B cell (primary cell): ENCODE measurements around the gene JARID2. TPM values are rescaled to one million over a fixed set of nuclear protein-coding genes. Genes with fewer than 3 reads are reported as not detected.

Experiments used
- ATAC-seq: fragments of 200-7000 bp; cut with Tn5 transposase; one replicate; pipeline ENCODE4 v1.10.0; 2021; ENCODE audit warnings: low read depth, mild to moderate bottlenecking, moderate number of reproducible peaks, moderate library complexity
- CTCF ChIA-PET: fragments of 350-600 bp; sonication (Branson Sonifier 250); formaldehyde crosslinking; loops from one replicate; lab custom pipeline; 2021; ENCODE audit warnings: antibody characterized with exemption, inconsistent platforms; lab: Charles Lee
- POLR2A ChIA-PET: fragments of 350-600 bp; sonication (Branson Sonifier 250); formaldehyde crosslinking; loops from one replicate; lab custom pipeline; 2021; ENCODE audit warnings: antibody characterized with exemption; lab: Charles Lee
- DNase-seq: peaks from one replicate; pipeline ENCODE4 v3.0.0; 2013
- H2AFZ ChIP-seq: 2 replicates; pipeline ENCODE4 v1.6.1; 2012; ENCODE audit warnings: mild to moderate bottlenecking, low read depth, low read length; ENCODE audit not compliant: insufficient read depth, poor library complexity, severe bottlenecking
- H3K27ac ChIP-seq, 2 donors: 1 replicate in 1 of 2; 2 replicates in 1 of 2; pipeline ENCODE4 v1.5.1; 2012 to 2013; ENCODE audit warnings: low read length in 2 of 2, mild to moderate bottlenecking in 2 of 2, moderate library complexity in 1 of 2
- H3K27me3 ChIP-seq, 4 experiments: fragments of 200-600 bp in 1 of 4; sonication (generic) in 1 of 4; replicated peaks in 1 of 4; 1 replicate in 2 of 4; 2 replicates in 2 of 4; pipeline versions ENCODE4 v1.6.1 to v1.7.0; 2013 to 2016; ENCODE audit warnings: low read length in 3 of 4, mild to moderate bottlenecking in 2 of 4, mixed read lengths in 1 of 4, moderate library complexity in 1 of 4; ENCODE audit not compliant: insufficient read depth in 4 of 4, control insufficient read depth in 3 of 4; ENCODE audit errors: control extremely low read depth in 1 of 4
- H3K36me3 ChIP-seq, 2 experiments: replicated peaks in 1 of 2; 1 replicate in 1 of 2; 2 replicates in 1 of 2; pipeline versions ENCODE4 v1.6.1 to v1.7.1; 2013; ENCODE audit warnings: low read length in 1 of 2; ENCODE audit not compliant: insufficient read depth in 2 of 2, control insufficient read depth in 1 of 2; ENCODE audit errors: control extremely low read depth in 1 of 2, extremely low read depth in 1 of 2
- H3K4me1 ChIP-seq, 2 donors: fragments of 200-600 bp in 1 of 2; sonication (generic) in 1 of 2; 1 replicate in 1 of 2; 2 replicates in 1 of 2; pipeline versions ENCODE4 v1.5.1 to v1.6.1; 2013 to 2017; ENCODE audit warnings: low read length in 2 of 2; ENCODE audit not compliant: control insufficient read depth in 2 of 2, insufficient read depth in 2 of 2
- H3K4me2 ChIP-seq: replicated peaks from 2 replicates; pipeline ENCODE3; 2012; ENCODE audit warnings: mild to moderate bottlenecking, low read depth, low read length; ENCODE audit not compliant: poor library complexity, severe bottlenecking
- H3K4me3 ChIP-seq, 5 experiments: fragments of 200-600 bp in 1 of 5; sonication (generic) in 1 of 5; 1 replicate in 3 of 5; 2 replicates in 2 of 5; pipeline versions ENCODE4 v1.5.1 to v1.7.0; 2011 to 2016; ENCODE audit warnings: low read length in 4 of 5, mild to moderate bottlenecking in 4 of 5, low read depth in 2 of 5, control low read depth in 1 of 5, moderate library complexity in 1 of 5; ENCODE audit not compliant: insufficient read depth in 1 of 5; ENCODE audit errors: control extremely low read depth in 1 of 5, extremely low read depth in 1 of 5
- H3K79me2 ChIP-seq: fragments of 200-600 bp; sonication (generic); one replicate; pipeline ENCODE4 v1.6.0; 2016; ENCODE audit warnings: low read length; ENCODE audit not compliant: control insufficient read depth, insufficient read depth
- H3K9ac ChIP-seq: fragments of 200-600 bp; sonication (generic); 2 replicates; pipeline ENCODE4 v1.6.1; 2017; ENCODE audit warnings: mild to moderate bottlenecking, low read length, moderate library complexity
- H3K9me3 ChIP-seq, 3 donors: one replicate each; pipeline versions ENCODE4 v1.6.1 to v1.7.1; 2013; ENCODE audit warnings: low read length in 2 of 3; ENCODE audit not compliant: control insufficient read depth in 2 of 3, insufficient read depth in 1 of 3; ENCODE audit errors: control extremely low read depth in 1 of 3
- H4K20me1 ChIP-seq: 2 replicates; pipeline ENCODE4 v1.6.0; 2012; ENCODE audit warnings: mild to moderate bottlenecking, low read length; ENCODE audit not compliant: insufficient read depth, control insufficient read depth, poor library complexity, severe bottlenecking
- H3K27ac Mint-ChIP-seq: one replicate; pipeline ENCODE4 v1.8.0; 2021; ENCODE audit warnings: mixed read lengths
- H3K27me3 Mint-ChIP-seq: one replicate; pipeline ENCODE4 v1.8.0; 2021; ENCODE audit warnings: mixed read lengths
- H3K4me1 Mint-ChIP-seq: one replicate; pipeline ENCODE4 v1.8.0; 2021; ENCODE audit warnings: mixed read lengths
- H3K4me3 Mint-ChIP-seq: one replicate; pipeline ENCODE4 v1.8.0; 2021; ENCODE audit warnings: mixed read lengths
- H3K9me3 Mint-ChIP-seq: one replicate; pipeline ENCODE4 v1.8.0; 2022; ENCODE audit warnings: mixed read lengths; ENCODE audit not compliant: insufficient read depth
- EZH2 ChIP-seq: IDR thresholded peaks from 2 replicates; pipeline ENCODE4 v1.6.1; 2012; ENCODE audit warnings: borderline replicate concordance, low read depth, mild to moderate bottlenecking, moderate library complexity, low read length; ENCODE audit not compliant: insufficient read depth, poor library complexity, severe bottlenecking
- WGBS: methylation state at CpG from one replicate; pipeline ENCODE4 v1.1.5; 2013; ENCODE audit warnings: missing lambda C conversion rate; ENCODE audit not compliant: insufficient coverage; 5-methylcytosine and 5-hydroxymethylcytosine counted together
- intact Hi-C: fragments of 100-400 bp; cut with micrococcal nuclease; formaldehyde crosslinking; loops from one replicate; pipeline ENCODE4 v1.10.0; 2022
- polyA plus RNA-seq: library from polyadenylated mRNA; depleted of rRNA; stranded (reverse); fragments of >200 nt; gene quantifications from 2 replicates; pipeline ENCODE4 v1.2.3, GENCODE V29; 2012
- total RNA-seq, 2 donors: library from RNA; stranded (reverse); fragments of 120-200 nt in 1 of 2; gene quantifications; 1 replicate in 1 of 2; 2 replicates in 1 of 2; pipeline versions ENCODE4 v1.2.3 to v1.2.4, GENCODE V29; 2013 to 2022
- TF ChIP-seq, protein P1 (sequence below): fragments of 200-600 bp; IDR thresholded peaks from one replicate; pipeline ENCODE4 v1.8.0; 2022; ENCODE audit warnings: antibody characterized with exemption, mild to moderate bottlenecking

The JARID2 gene
- total and polyA plus RNA-seq, 2 donors (not counting 1 experiment from before 2014, with no cell fraction given), result 11.0 to 58.1 TPM

DNA sequence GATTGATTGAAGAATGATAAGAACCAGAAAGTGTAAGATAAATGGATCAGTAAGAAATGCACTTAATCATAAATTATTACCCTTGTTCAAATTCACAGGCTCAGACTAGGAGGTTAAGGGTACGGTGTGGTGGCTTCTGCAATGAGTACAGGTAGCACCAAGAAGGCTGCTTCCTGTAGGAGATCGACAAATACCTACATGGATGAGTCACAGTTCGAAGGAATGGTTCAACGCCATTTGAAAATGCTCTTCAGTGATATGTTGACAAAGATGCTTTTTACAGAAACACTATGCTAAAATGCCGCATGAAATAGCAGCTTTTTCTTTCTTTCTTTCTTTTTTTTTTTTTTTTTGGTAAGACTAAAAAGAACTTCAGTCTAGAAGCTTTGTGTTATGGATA, 300.7 kb downstream of the JARID2 start:
- Histone ChIP-seq H3K4me3 (no peak overlapping the region), H3K27me3 (no peaks in the 10 kb centered on the region), H3K79me2 (peaks cover 71% of the 10 kb centered on the region), H3K9ac (no peak overlapping the region), H4K20me1 (peaks cover 6% of the 10 kb centered on the region), H3K4me2 (no peak overlapping the region), H3K36me3 (no peaks in the 10 kb centered on the region), H2AFZ (no peak overlapping the region), H3K4me1 (peaks cover 21 to 26% of the 10 kb centered on the region in 2 donors), H3K27ac (no peak overlapping the region), H3K9me3 (peaks cover 0 to 14% (median 13%) of the 10 kb centered on the region in 3 donors)
- H3K4me3 Mint-ChIP-seq, result no peak overlapping the region
- WGBS, result no CpG with 5 or more reads among the region's 5 CpGs
- H3K27me3 Mint-ChIP-seq, result no peaks in the 10 kb centered on the region
- H3K27ac Mint-ChIP-seq, result no peak overlapping the region
- DNase-seq (no peak), ATAC-seq (no peak)
- ChIA-PET CTCF (interaction anchor here (0.7 kb wide), 1 partner anchor 1922 kb away, joined by 3 read pairs; no protein-coding TSS in a partner anchor), POLR2A (no interaction called here)
- peaks cover 35% of the 10 kb centered on the region for H3K4me1 Mint-ChIP-seq
- peaks cover 4% of the 10 kb centered on the region for H3K9me3 Mint-ChIP-seq
- no peak for TF ChIP-seq EZH2
- TF ChIP-seq, protein P1, sequence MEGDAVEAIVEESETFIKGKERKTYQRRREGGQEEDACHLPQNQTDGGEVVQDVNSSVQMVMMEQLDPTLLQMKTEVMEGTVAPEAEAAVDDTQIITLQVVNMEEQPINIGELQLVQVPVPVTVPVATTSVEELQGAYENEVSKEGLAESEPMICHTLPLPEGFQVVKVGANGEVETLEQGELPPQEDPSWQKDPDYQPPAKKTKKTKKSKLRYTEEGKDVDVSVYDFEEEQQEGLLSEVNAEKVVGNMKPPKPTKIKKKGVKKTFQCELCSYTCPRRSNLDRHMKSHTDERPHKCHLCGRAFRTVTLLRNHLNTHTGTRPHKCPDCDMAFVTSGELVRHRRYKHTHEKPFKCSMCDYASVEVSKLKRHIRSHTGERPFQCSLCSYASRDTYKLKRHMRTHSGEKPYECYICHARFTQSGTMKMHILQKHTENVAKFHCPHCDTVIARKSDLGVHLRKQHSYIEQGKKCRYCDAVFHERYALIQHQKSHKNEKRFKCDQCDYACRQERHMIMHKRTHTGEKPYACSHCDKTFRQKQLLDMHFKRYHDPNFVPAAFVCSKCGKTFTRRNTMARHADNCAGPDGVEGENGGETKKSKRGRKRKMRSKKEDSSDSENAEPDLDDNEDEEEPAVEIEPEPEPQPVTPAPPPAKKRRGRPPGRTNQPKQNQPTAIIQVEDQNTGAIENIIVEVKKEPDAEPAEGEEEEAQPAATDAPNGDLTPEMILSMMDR, result no peak
- intact Hi-C loops, result no loop called here

DNA sequence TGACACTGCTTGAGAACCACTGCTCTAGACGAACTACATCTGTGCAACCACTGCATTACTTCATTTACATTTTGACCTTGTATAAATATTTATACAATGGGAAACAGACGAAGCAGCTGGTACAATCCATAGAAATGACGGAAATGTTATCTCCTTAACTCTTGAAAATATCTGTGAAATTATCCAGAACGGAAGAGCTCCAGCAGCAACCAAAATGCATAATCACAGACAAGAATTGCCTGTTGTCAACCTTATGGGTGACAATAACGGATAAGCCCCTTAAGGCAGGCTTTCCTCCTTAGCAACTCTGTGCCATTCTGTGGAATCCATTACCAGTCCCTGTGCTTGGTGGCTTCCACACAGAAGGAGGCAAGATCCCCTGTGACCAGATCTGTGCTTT, 301.5 kb downstream of the JARID2 start:
- 98% methylated on average over 4 of the region's 5 CpGs for WGBS
- Histone ChIP-seq H2AFZ (no peak overlapping the region), H3K27ac (no peak overlapping the region), H3K36me3 (no peaks in the 10 kb centered on the region), H3K4me3 (no peak overlapping the region), H3K9ac (no peak overlapping the region), H3K9me3 (peaks cover 0 to 14% (median 13%) of the 10 kb centered on the region in 3 donors), H4K20me1 (peaks cover 6% of the 10 kb centered on the region), H3K4me2 (no peak overlapping the region), H3K79me2 (peaks cover 64% of the 10 kb centered on the region), H3K4me1 (peaks cover 29 to 34% of the 10 kb centered on the region in 2 donors), H3K27me3 (no peaks in the 10 kb centered on the region)
- H3K4me1 Mint-ChIP-seq, result peaks cover 42% of the 10 kb centered on the region
- H3K4me3 Mint-ChIP-seq, result no peak overlapping the region
- intact Hi-C loops, result no loop called here
- ATAC-seq (no peak), DNase-seq (no peak)
- peaks cover 4% of the 10 kb centered on the region for H3K9me3 Mint-ChIP-seq
- no peaks in the 10 kb centered on the region for H3K27me3 Mint-ChIP-seq
- ChIA-PET POLR2A (no interaction called here), CTCF (no interaction called here)
- H3K27ac Mint-ChIP-seq, result no peak overlapping the region
- no peak for TF ChIP-seq EZH2
- TF ChIP-seq, protein P1, result no peak
